Embryonic facial prominence (tissue), 1 donor: Measurements from ENCODE around the gene SPATA31D4.

Experiments used
- DNase-seq: peaks from one replicate; pipeline ENCODE4 v3.0.0-alpha.2; 2016; ENCODE audit errors: extremely low spot score

The SPATA31D4 gene

DNA sequence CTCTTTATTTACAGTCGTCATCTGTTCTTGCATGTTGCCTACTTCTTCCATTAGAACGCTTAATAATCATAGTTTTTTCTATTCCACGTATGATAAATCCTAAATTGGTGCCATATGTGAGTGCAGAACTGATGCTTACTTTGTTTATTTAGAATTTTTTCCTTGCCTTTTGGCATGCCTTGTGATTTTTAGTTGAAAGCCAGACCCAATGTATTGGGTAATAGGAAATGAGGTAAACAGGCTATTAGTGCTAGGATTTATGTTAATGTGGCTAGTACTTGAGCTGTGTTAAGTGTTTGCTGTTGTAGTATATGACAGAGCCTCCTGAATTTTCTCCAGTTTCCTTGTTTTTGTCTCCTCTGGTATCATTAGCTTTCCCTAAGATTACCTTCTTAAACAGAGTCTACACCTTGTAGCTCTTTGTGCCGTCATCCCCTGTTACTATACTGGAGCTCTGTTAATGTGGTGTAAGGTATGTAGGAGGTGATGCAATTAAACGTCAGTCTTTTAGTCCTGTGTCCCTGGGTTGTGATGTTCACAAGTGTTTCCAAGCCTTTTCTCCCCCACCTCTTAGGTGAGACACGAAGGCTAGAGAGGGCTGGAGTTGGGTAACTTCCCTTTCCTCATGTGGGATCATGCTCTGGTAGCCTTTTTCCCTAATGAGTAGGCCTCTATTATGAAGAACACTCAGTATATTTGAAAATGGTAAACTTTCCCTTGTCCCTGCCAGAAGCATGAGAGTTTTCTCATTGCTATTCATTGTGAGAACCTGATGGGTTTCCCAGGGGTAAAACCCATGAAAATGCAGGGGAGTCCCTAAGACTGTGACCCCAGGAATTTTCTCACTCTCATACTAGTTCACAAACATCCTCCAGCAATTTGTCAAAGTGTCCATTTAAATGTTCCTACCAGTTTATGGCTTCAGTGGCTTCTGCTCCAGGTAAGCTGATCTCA, 36.3 kb downstream of the SPATA31D4 start:
- DNase-seq: no peak

GRCh38 chr9:81968026-81968425, 39.8 kb downstream of the SPATA31D4 start:
- DNase-seq: no peak

DNA sequence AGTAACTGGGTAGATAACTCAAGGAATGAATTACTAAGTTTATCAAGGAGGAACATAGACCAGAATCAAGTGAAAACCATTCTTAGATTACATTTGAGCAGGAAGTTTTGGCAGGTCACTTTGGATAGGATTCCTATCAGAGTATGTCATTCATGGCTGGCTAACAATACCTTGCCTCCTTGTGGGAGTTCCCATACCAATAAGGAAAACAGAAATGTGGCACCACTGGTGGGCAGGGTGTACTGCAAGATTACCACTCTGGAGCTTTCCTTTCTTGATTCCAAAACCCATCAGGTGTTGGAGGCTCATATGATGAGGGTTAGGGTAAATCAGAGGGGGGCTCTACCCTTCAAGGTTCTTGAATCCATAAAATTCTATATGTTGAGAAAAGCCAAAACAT, 41.7 kb downstream of the SPATA31D4 start:
- DNase-seq: no peak

- DNase-seq: no peak
These were observed 43.5 kb downstream of the SPATA31D4 start for GRCh38 chr9:81971727-81972126.

GRCh38 chr9:81974764-81975163, 46.5 kb downstream of the SPATA31D4 start:
- DNase-seq: no peak

DNA sequence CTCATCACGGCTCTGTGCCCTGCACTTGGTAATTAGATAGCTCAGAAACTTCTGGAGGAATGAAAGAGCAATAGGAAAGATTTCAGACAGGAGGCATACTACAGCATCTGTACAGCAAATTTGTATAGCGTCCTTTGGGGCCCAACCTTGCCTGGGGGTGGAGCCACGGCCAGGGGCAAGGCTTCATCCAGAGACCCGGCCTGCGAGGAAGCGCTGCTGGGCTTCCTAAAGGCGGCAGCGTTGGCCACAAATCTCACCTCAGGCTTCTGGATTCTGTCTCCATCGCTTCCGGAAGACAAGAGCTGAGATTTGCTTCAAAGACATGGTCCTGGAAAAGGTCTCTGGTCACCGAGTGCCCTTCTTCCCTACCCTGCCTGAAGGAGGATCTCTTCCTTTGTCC, 48.1 kb downstream of the SPATA31D4 start:
- no peak for DNase-seq

DNA sequence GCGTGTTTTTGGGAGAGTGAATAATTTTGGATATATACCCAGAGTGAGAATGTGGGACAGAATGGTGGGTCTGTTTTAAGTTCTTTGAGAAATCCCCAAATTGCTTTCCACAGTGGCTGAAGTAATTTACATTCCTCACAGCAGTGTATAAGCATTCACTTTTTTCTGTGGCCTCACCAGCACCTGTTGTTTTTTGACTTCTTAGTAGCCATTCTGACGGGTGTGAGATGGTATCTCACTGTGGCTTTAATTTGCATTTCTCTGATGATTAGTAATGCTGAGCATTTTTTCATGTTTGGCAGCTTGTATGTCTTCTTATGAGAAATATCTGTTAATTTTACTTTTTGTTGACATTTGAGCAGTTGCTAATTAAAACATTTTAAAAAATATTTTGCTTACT, 51.0 kb downstream of the SPATA31D4 start:
- DNase-seq: no peak

DNA sequence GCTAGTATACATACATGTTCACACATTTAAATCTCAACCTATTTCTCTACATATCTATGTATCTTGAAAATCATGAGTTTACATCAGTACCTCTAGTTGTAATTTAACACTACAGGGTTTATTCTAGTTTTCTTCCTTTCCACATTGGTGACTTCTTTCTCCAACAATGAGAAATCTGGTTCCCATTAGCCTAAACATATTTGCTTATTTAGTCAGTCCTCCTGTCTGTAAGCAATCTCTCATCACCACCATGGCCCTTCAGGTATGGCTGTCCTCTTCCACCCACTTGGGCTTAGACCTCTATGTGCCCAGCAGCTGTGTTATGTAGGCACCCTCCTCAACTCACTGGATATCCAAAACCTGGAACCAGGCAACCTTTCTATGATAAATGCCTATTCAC, 52.3 kb downstream of the SPATA31D4 start:
- no peak for DNase-seq

DNA sequence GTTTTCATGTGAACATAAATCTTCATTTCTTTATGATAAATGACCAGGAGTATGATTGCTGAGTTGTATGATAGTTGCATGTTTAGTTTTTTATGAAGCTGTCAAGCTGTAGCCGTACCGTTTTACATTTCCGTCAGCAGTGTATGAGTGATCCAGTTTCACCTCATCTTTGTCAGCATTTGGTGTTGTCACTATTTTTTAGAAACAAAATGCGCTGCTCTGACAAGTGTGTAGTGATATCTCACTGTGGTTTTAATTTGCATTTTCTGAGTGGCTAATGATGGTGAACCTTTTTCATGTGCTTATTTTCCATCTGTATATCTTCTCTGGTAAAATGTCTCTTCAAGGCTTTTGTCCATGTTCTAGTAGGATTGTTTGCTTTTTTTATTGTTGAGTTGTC, 53.7 kb downstream of the SPATA31D4 start:
- no peak for DNase-seq
